Pancreas (tissue), 10 donors: ENCODE measurements around the gene PXK. TPM values are rescaled to one million over a fixed set of nuclear protein-coding genes. Genes with fewer than 3 reads are reported as not detected.
A peak's percentile ranks its signal among the peaks of the same experiment; 100 is the strongest.

Experiments
- ATAC-seq, 4 donors: fragments of 200-7000 bp; cut with Tn5 transposase; one replicate each; pipeline versions ENCODE4 v1.8.0 to v1.9.1; 2020; ENCODE audit warnings: mild to moderate bottlenecking in 4 of 4, moderate library complexity in 4 of 4
- DNase-seq, 6 donors: peaks; one replicate each; pipeline ENCODE4 v3.0.0-alpha.2; 2020
- FAIRE-seq: peaks from 2 replicates; lab custom pipeline; 2012; peaks lifted over from hg19 to GRCh38; lab: Jason Lieb, UNC
- H3K27ac ChIP-seq, 4 donors: fragments of 200-600 bp; sonication (generic); 1 replicate in 3 of 4; 2 replicates in 1 of 4; pipeline versions ENCODE4 v1.5.0 to v1.8.0; 2020
- H3K27me3 ChIP-seq, 4 donors: fragments of 200-600 bp; one replicate each; pipeline ENCODE4 v1.8.0; 2021
- H3K36me3 ChIP-seq, 3 donors: fragments of 200-600 bp; sonication (generic) in 1 of 3; one replicate each; pipeline versions ENCODE4 v1.5.0 to v1.8.0; 2020 to 2021
- H3K4me1 ChIP-seq, 3 donors: fragments of 200-600 bp; one replicate each; pipeline ENCODE4 v1.8.0; 2021
- H3K4me3 ChIP-seq, 4 donors: fragments of 200-600 bp; sonication (generic) in 2 of 4; one replicate each; pipeline versions ENCODE4 v1.5.0 to v1.8.0; 2020 to 2021
- H3K9me3 ChIP-seq, 4 donors: fragments of 200-600 bp; one replicate each; pipeline ENCODE4 v1.8.0; 2021
- WGBS, 2 donors: extraction: QIAGEN DNeasy Blood & Tissue Kit; methylation state at CpG; one replicate each; pipeline ENCODE4 v1.1.7; 2013; 5-methylcytosine and 5-hydroxymethylcytosine counted together
- intact Hi-C, 3 donors: fragments of 100-400 bp; cut with DNase I; formaldehyde crosslinking; loops; one replicate each; pipeline versions ENCODE4 v1.11.1 to v1.14.2; 2022
- polyA plus RNA-seq, 2 donors: library from polyadenylated mRNA; stranded (reverse); fragments of 200-250 nt; gene quantifications; one replicate each; pipeline ENCODE4 v1.2.3, GENCODE V29; 2013
- total RNA-seq, 6 donors: library from RNA; stranded (reverse); fragmentation: NEBNext Ultra II Directional in 4 of 6; extraction: Animal tissue kit (Norgen Biotek cat#: 25700) in 4 of 6; gene quantifications; one replicate each; pipeline versions ENCODE4 v1.2.1 to v1.2.4, GENCODE V29; 2021 to 2023
- TF ChIP-seq, protein P1 (sequence below), 4 donors: fragments of 200-600 bp; sonication (generic) in 3 of 4; IDR thresholded peaks; one replicate each; pipeline versions ENCODE4 v1.5.0 to v1.8.0; 2021; ENCODE audit warnings: antibody characterized with exemption in 4 of 4
- donor health status: healthy with polysubstance abuse.
- donor health status: DM: no; HTN: no; CAD: no; lungs with moderate emphysema.
- donor health status: DM: no; HTN: no; CAD: no.
- donor health status: control.
- donor health status: control.
- donor health status: Bipolar disorder and iron deficiency.
- donor health status: DM: yes; HTN: yes; CAD: no.
- donor health status: DM: no; HTN: no; CAD: no.
- donor health status: DM: no; HTN: no; CAD: no.
- donor health status: DM: yes; HTN: yes; CAD: no.

PXK gene
- total and polyA plus RNA-seq, 8 donors: 3.2 to 11.2 (median 7.4) TPM

DNA sequence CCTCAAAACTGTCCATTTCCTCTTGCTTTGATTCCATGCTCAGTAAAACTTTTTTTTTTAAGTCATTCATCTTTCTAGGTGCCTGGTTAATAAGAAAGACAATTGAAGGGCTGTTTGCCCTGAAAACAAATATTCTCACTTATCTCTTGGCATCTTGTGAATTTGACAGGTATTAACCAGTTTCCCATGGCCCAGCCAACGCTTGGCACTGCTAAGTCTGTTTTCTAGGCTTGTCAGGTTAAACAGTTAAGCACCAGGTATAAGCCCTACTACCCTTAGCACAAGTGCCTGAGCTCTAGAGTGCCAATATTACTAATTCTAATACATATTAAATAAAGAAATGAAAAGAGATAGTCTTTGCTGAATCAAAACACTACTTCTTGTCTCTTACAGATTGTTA lies 36.3 kb downstream of the PXK start:
- intact Hi-C loops: no loop called here
- H3K27me3 ChIP-seq: no peaks in the 10 kb centered on the region
- H3K36me3 ChIP-seq: no peaks in the 10 kb centered on the region
- peaks cover 0 to 5% (median 0%) of the 10 kb centered on the region in 3 donors for H3K4me1 ChIP-seq
- H3K27ac ChIP-seq: peak overlapping the region in 1 of 4 donors; percentile 28
- DNase-seq: peak in 3 of 6 donors; percentile 14 to 39 (median 38)
- H3K4me3 ChIP-seq: no peak overlapping the region
- ATAC-seq: peak; percentile 74 to 95 (median 84)
- FAIRE-seq: no peak
- WGBS, 2 donors: 13 to 37% methylated on average over 1 of the region's 1 CpG
- TF ChIP-seq, protein P1, sequence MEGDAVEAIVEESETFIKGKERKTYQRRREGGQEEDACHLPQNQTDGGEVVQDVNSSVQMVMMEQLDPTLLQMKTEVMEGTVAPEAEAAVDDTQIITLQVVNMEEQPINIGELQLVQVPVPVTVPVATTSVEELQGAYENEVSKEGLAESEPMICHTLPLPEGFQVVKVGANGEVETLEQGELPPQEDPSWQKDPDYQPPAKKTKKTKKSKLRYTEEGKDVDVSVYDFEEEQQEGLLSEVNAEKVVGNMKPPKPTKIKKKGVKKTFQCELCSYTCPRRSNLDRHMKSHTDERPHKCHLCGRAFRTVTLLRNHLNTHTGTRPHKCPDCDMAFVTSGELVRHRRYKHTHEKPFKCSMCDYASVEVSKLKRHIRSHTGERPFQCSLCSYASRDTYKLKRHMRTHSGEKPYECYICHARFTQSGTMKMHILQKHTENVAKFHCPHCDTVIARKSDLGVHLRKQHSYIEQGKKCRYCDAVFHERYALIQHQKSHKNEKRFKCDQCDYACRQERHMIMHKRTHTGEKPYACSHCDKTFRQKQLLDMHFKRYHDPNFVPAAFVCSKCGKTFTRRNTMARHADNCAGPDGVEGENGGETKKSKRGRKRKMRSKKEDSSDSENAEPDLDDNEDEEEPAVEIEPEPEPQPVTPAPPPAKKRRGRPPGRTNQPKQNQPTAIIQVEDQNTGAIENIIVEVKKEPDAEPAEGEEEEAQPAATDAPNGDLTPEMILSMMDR (IDR thresholded peaks at IDR 0.05): no peak
- no peaks in the 10 kb centered on the region for H3K9me3 ChIP-seq

DNA sequence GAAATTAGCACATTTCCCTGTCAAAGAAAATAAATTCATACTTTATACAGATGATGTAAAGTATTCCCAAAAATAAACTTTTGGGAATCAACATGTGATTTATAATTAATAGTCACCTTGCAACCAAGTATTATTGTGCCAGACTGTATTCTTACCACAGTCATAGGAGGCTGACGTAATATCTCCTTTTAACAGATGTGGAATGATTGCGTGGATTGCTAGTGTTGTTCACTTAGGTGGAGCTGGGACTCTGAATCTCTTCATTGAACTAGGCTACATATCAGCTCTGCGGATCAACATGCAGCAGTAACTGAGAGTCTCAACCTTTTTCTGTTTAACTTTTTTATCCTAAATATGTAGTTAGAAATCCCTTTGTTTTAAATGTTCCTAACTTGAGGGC lies 37.2 kb downstream of the PXK start:
- FAIRE-seq: no peak
- peak in 3 of 4 donors; percentile 25 to 31 (median 25) for ATAC-seq
- no peak for DNase-seq
- WGBS, 2 donors: 79 to 83% methylated on average over 3 of the region's 3 CpGs
- H3K36me3 ChIP-seq: no peaks in the 10 kb centered on the region
- peak overlapping the region in 1 of 4 donors; percentile 28 for H3K27ac ChIP-seq
- intact Hi-C loops: no loop called here
- TF ChIP-seq, protein P1 (IDR thresholded peaks at IDR 0.05): no peak
- peaks cover 0 to 5% (median 0%) of the 10 kb centered on the region in 3 donors for H3K4me1 ChIP-seq
- H3K4me3 ChIP-seq: no peak overlapping the region
- H3K9me3 ChIP-seq: no peaks in the 10 kb centered on the region
- no peaks in the 10 kb centered on the region for H3K27me3 ChIP-seq

DNA sequence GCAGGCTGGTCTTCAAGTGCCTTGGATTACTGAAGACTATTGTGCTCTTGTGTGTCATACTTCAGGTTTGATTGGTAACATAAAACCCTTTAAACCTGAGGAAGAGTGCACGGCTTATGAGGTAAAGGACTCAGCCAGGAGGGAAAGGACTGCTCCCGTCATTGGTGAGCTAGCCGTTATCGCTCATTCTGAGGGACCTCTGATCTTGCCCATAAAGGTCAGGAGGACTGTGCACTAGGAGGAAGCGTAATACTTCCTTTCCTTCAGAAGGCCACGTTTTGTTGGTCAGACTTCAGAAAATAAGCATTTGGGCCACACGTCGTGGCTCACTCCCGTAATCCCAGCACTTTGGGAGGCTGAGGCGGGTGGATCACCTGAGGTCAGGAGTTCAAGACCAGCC lies 37.7 kb downstream of the PXK start:
- DNase-seq: no peak
- Histone ChIP-seq H3K27ac (no peak overlapping the region), H3K36me3 (no peaks in the 10 kb centered on the region), H3K27me3 (no peaks in the 10 kb centered on the region), H3K9me3 (no peaks in the 10 kb centered on the region), H3K4me1 (peaks cover 0 to 5% (median 0%) of the 10 kb centered on the region in 3 donors), H3K4me3 (no peak overlapping the region)
- TF ChIP-seq, protein P1 (IDR thresholded peaks at IDR 0.05): no peak
- no peak for ATAC-seq
- 94 to 95% methylated on average over 10 of the region's 10 CpGs for WGBS, 2 donors
- FAIRE-seq: no peak
- intact Hi-C loops: no loop called here

DNA sequence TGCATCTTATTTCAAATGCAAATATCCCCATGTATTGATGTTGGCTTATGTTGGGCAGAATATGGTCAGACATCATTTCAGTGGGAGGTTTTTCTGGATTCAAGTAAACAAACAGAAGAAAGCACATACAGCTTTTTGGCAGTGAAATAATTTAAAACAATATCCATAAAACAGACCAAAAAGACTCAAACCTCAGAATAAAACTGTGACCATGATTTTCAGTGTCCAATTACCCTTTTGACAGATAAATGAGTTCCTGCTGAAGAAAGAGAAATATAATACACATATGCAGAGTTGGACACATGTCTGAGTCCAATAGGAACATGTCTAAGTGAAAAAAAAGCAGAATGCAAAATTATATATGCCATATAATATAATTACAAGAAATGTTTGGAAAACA lies 39.1 kb downstream of the PXK start:
- ATAC-seq (no peak), FAIRE-seq (no peak), DNase-seq (no peak)
- Histone ChIP-seq H3K27me3 (no peaks in the 10 kb centered on the region), H3K27ac (no peak overlapping the region), H3K36me3 (no peaks in the 10 kb centered on the region), H3K9me3 (no peaks in the 10 kb centered on the region), H3K4me3 (no peak overlapping the region), H3K4me1 (peaks cover 0 to 5% (median 4%) of the 10 kb centered on the region in 3 donors)
- TF ChIP-seq, protein P1 (IDR thresholded peaks at IDR 0.05): no peak
- intact Hi-C loops: no loop called here

DNA sequence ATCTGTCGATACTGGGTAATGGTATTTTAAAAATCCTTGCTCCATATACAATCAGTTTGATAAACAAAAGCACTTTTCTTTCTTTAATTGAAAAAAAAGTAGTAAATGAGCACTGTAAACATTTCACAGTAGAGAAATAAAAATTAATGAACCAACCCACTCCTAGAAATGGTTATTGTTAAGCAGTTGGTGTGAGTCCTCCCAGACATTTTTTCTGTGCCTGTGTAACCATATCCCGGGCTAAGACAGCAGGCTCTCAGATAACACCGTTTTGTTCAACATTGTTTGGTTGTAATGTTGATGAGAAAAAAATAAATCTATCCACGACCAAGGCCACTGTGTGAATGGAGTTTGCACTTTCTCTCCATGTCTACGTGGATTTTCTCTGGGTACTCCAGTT lies 42.6 kb downstream of the PXK start:
- DNase-seq (no peak), ATAC-seq (no peak), FAIRE-seq (no peak)
- intact Hi-C loops: no loop called here
- Histone ChIP-seq H3K36me3 (no peaks in the 10 kb centered on the region), H3K27me3 (no peaks in the 10 kb centered on the region), H3K9me3 (no peaks in the 10 kb centered on the region), H3K4me1 (peaks cover 0 to 4% (median 0%) of the 10 kb centered on the region in 3 donors), H3K4me3 (no peak overlapping the region), H3K27ac (no peak overlapping the region)
- WGBS, 2 donors: 35 to 39% methylated on average over 5 of the region's 5 CpGs
- TF ChIP-seq, protein P1 (IDR thresholded peaks at IDR 0.05): no peak
